ENCODE measurements around the gene B3GNT7. TPM values are rescaled to one million over a fixed set of nuclear protein-coding genes. Genes with fewer than 3 reads are reported as not detected.
"Not testable (repeated sequence)": the region's sequence is repeated elsewhere in the genome, so short reads cannot be mapped to it uniquely, and the experiment has no call there.

Gene B3GNT7
- total RNA-seq, 2 donors from 2014 or later: 5.7 to 7.7 TPM

- intact Hi-C loops (cut with DNase I): loop anchor here in 1 of 2 donors (10.0 kb wide), 1 partner anchor 162 kb away; no protein-coding TSS in a partner anchor
- no peak for DNase-seq (ENCODE audit: low spot score)
Observed at GRCh38 chr2:231397011-231397927, 1.8 kb downstream of the B3GNT7 start.

DNA sequence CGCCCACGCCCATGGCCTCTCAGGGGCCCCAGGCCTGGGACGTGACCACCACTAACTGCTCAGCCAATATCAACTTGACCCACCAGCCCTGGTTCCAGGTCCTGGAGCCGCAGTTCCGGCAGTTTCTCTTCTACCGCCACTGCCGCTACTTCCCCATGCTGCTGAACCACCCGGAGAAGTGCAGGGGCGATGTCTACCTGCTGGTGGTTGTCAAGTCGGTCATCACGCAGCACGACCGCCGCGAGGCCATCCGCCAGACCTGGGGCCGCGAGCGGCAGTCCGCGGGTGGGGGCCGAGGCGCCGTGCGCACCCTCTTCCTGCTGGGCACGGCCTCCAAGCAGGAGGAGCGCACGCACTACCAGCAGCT is 2.4 kb downstream of the B3GNT7 start:
- no peak for DNase-seq (ENCODE audit: low spot score)
- intact Hi-C loops (cut with DNase I): loop anchor here in 1 of 2 donors (10.0 kb wide), 1 partner anchor 163 kb away; no protein-coding TSS in a partner anchor

GRCh38 chr2:231398585-231398984 is 3.1 kb downstream of the B3GNT7 start:
- intact Hi-C loops (cut with DNase I): loop anchor here in 1 of 2 donors (10.0 kb wide), 1 partner anchor 164 kb away; no protein-coding TSS in a partner anchor
- DNase-seq (ENCODE audit: low spot score): no peak

- no peak for DNase-seq (ENCODE audit: low spot score)
- intact Hi-C loops (cut with DNase I): loop anchor here in 1 of 2 donors (10.0 kb wide), 1 partner anchor 164 kb away; no protein-coding TSS in a partner anchor
Observed at GRCh38 chr2:231399046-231399852, 3.7 kb downstream of the B3GNT7 start.

DNA sequence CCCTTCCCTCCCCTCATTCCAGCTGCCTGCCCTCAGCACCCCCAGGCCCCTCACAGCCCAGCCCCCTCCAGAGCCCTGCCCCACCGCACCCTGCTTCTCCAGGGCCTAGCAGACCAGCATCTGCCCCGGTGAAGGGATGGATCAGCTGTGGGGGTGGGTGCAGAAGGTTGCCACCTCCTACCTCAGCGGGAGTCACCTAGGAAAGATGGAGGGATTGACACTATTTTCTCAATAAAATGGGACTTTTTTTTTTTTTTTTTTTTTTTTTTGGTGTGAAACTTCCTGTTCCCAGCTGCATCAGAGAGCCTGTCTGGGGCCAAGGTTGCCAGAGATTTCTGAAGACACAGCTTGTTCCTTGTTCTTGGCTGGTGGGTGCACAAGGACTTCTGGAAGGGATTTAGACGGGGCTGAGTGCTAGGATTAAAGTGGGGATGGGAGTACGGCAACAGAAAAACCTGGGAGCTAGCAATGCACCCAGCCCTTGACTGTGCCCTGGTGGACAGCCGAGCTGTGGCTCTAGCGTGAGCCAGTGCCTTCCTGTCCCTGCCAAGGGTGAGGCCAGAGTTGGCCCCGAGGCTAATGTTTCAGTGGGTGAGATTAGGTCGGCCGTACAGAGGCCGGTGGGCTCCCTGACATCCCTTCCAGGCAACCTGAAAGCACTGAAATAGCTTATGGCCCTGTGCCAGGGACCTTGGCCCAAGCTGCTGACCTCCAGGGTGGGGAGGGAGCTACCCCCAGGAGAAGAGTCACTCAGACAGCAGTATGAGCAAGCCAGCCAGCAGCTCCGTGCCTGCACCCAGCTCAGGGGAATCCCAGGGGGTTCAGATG is 4.6 kb downstream of the B3GNT7 start:
- intact Hi-C loops (cut with DNase I): loop anchor here (10.0 kb wide), 2 partner anchors 165 to 295 kb away; no protein-coding TSS in a partner anchor
- DNase-seq (ENCODE audit: low spot score): no peak

DNA sequence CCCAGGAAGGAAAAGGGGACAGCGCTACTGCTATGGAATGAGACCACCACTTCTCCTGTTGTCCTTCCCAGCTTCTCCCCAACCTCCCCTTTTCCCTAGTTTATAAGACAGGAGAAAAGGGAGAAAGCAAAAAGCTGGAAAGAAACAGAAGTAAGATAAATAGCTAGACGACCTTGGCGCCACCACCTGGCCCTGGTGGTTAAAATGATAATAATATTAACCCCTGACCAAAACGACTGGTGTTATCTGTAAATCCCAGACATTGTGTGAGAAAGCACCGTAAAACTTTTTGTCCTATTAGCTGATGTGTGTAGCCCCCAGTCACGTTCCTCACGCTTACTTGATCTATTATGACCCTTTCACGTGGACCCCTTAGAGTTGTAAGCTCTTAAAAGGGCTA is 5.2 kb downstream of the B3GNT7 start:
- not testable (repeated sequence) for DNase-seq (ENCODE audit: low spot score)
- intact Hi-C loops (cut with DNase I): loop anchor here in 1 of 2 donors (10.0 kb wide), 1 partner anchor 296 kb away; no protein-coding TSS in a partner anchor

DNA sequence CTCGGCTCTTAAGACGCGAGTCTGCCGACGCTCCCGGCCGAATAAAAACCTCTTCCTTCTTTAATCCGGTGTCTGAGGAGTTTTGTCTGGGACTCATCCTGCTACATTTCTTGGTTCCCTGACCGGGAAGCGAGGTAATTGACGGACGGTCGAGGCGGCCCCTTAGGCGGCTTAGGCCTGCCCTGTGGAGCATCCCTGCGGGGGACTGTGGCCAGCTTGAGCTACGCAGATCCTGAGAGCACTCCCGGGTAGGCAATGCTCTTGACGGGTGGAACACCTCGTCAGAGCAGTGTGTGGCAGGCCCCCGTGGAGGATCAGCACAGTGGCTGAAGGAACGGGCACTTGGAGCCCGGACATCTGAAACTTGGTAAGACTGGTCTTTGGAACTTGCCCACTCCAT is 5.6 kb downstream of the B3GNT7 start:
- not testable (repeated sequence) for DNase-seq (ENCODE audit: low spot score)
- intact Hi-C loops (cut with DNase I): loop anchor here in 1 of 2 donors (10.0 kb wide), 1 partner anchor 296 kb away; no protein-coding TSS in a partner anchor

DNA sequence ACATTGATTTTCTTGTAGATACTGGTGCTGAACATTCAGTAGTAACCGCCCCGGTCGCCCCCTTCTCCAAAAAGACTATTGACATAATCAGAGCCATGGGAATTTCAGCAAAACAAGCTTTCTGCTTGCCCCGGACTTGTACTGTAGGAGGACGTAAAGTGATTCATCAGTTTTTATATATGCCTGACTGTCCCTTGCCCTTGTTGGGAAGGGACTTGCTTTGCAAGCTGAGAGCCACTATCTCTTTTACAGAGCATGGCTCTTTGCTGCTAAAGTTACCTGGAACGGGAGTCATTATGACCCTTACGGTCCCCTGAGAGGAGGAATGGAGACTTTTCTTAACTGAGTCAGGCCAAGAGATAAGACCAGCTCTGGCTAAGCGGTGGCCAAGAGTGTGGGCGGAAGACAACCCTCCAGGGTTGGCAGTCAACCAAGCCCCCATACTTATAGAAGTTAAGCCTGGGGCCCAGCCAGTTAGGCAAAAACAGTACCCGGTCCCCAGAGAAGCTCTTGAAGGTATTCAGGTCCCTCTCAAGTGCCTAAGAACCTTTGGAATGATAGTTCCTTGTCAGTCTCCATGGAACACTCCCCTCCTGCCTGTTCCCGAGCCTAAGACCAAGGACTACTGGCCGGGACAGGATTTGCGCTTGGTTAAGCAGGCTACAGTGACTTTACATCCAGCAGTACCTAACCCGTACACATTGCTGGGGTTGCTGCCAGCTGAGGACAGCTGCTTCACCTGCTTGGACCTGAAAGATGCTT is 8.1 kb downstream of the B3GNT7 start:
- DNase-seq (ENCODE audit: low spot score): not testable (repeated sequence)
- intact Hi-C loops (cut with DNase I): loop anchor here in 1 of 2 donors (2.0 to 10.0 kb wide), 2 partner anchors 73 to 299 kb away; no protein-coding TSS in a partner anchor

DNA sequence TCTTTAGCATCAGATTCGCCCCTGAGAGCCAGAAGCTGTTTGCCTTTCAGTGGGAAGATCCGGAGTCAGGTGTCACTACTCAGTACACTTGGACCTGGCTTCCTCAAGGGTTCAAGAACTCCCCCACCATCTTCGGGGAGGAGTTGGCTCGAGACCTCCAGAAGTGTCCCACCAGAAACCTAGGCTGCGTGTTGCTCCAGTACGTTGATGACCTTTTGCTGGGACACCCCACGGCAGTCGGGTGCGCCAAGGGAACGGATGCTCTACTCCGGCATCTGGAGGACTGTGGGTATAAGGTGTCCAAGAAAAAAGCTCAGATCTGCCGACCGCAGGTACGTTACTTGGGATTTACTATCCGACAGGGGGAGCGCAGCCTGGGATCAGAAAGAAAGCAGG is 8.7 kb downstream of the B3GNT7 start:
- intact Hi-C loops (cut with DNase I): loop anchor here in 1 of 2 donors (2.0 to 10.0 kb wide), 2 partner anchors 73 to 299 kb away; no protein-coding TSS in a partner anchor
- not testable (repeated sequence) for DNase-seq (ENCODE audit: low spot score)

GRCh38 chr2:231405601-231406367 is 10.3 kb downstream of the B3GNT7 start:
- not testable (repeated sequence) for DNase-seq (ENCODE audit: low spot score)
- intact Hi-C loops (cut with DNase I): loop anchor here in 1 of 2 donors (2.0 to 10.0 kb wide), 2 partner anchors 75 to 301 kb away; no protein-coding TSS in a partner anchor

DNA sequence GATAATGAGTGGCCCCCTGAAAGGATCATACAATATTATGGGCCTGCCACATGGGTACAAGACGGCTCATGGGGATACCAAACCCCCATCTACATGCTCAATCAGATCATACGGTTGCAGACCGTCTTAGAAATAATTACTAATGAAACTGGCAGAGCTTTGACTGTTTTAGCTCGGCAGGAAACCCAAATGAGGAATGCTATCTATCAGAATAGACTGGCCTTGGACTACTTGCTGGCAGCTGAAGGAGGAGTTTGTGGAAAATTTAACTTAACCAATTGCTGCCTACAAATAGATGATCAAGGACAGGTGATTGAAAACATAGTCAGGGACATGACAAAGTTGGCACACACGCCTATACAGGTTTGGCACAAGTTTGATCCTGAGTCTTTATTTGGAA is 12.2 kb downstream of the B3GNT7 start:
- DNase-seq (ENCODE audit: low spot score): not testable (repeated sequence)
- intact Hi-C loops (cut with DNase I): loop anchor here in 1 of 2 donors (10.0 kb wide), 1 partner anchor 303 kb away; no protein-coding TSS in a partner anchor

DNA sequence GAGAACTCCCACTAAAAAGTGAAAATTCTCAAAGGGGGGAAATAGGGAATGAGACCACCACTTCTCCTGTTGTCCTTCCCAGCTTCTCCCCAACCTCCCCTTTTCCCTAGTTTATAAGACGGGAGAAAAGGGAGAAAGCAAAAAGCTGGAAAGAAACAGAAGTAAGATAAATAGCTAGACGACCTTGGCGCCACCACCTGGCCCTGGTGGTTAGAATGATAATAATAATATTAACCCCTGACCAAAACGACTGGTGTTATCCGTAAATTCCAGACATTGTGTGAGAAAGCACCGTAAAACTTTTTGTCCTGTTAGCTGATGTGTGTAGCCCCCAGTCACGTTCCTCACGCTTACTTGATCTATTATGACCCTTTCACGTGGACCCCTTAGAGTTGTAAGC is 12.8 kb downstream of the B3GNT7 start:
- not testable (repeated sequence) for DNase-seq (ENCODE audit: low spot score)
- intact Hi-C loops (cut with DNase I): loop anchor here in 1 of 2 donors (10.0 kb wide), 1 partner anchor 304 kb away; no protein-coding TSS in a partner anchor

DNA sequence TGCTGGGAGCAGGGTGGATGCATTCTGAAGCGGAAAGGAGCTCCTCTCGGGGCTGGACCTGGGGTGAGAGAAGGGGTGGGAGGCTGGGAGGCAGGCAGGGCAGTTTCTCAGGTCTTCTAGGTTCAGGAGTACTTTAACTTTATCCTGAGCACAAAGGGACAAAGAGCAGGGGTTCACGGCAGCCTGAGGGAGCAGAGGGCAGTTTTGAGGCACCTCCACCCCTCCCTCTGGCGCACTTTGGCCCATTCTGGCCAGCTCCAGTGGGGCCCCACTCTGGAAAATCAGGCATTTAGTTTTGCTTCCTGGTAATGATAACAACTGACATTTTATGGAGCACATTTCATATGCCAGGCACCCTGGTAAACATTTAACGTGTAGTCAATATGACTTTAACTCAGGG is 14.3 kb downstream of the B3GNT7 start:
- intact Hi-C loops (cut with DNase I): loop anchor here (10.0 kb wide), 2 partner anchors 115 to 305 kb away; no protein-coding TSS in a partner anchor
- no peak for DNase-seq (ENCODE audit: low spot score)

DNA sequence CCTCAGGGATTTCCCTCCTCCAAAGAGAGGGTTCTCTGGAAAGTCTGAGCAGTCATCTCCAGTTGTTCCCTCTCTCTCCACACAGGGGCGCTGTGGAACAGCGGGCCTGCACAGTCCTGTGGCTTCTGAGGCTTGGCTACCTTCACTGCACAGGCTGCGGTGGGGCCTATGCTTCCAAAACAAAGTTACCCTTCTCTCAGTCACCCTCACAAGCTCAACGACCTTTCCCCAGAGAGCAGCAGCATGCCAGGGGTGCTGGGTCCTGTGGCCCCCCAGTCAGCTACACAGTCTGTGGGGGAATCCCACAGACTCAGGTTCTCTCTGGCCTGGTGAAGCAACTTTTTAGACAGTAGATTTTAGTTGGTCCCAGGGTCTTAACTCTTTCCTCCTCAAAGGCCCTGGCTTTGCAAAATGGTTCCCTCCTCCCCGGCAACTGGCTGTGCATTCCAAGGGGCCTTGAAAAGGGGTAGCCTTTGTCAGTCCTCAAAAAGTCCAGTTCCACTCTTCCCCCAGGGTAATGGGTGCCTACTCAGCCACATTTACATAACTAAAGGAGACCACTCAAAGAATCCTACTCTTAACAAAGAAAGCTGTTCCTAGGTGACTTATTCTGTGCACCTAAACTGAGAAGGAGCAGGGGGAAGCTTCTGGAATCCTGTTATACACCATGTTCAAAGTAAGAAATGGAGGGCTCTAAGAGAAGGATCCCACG is 14.9 kb downstream of the B3GNT7 start:
- intact Hi-C loops (cut with DNase I): loop anchor here in 1 of 2 donors (10.0 kb wide), 2 partner anchors 116 to 306 kb away; no protein-coding TSS in a partner anchor
- DNase-seq (ENCODE audit: low spot score): no peak

DNA sequence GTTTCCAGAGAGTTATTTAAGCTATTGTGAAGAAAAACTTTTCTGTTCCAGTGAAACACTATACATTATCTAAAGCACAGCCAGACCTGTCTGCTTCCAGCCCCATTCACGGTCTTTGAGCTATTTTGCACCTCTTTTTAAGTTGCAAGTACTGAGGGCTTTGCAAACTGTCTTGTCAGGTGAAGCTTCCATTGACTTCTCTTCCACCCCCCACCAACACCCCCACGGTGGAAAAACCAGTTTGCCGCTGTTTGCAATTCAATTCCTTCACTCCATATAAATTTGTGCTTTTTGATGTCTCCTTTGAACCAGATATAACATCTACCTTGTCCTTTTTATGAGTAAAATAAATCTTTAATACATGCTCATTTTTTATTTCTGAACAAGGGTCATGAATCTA is 15.7 kb downstream of the B3GNT7 start:
- DNase-seq (ENCODE audit: low spot score): no peak
- intact Hi-C loops (cut with DNase I): loop anchor here in 1 of 2 donors (10.0 kb wide), 2 partner anchors 116 to 306 kb away; no protein-coding TSS in a partner anchor

Data from posterior vena cava (tissue), 2 donors.